KOPT-K1 (cell line): Measurements from ENCODE around the gene PER3.

Source experiments
- H3K27ac ChIP-seq: fragments of 200-600 bp; sonication (generic); 2 replicates; pipeline ENCODE4 v1.5.1; 2016; ENCODE audit warnings: antibody characterized with exemption, mild to moderate bottlenecking, low read depth, low read length; ENCODE audit not compliant: poor library complexity, severe bottlenecking
- H3K36me3 ChIP-seq: fragments of 200-600 bp; sonication (generic); 2 replicates; pipeline ENCODE4 v1.5.1; 2017; ENCODE audit warnings: antibody characterized with exemption, mild to moderate bottlenecking, low read length, moderate library complexity; ENCODE audit not compliant: insufficient read depth
- H3K9me3 ChIP-seq: fragments of 200-600 bp; sonication (generic); 2 replicates; pipeline ENCODE4 v1.5.1; 2017; ENCODE audit warnings: antibody characterized with exemption, low read length, mild to moderate bottlenecking; ENCODE audit not compliant: insufficient read depth, poor library complexity, severe bottlenecking

The PER3 gene

DNA sequence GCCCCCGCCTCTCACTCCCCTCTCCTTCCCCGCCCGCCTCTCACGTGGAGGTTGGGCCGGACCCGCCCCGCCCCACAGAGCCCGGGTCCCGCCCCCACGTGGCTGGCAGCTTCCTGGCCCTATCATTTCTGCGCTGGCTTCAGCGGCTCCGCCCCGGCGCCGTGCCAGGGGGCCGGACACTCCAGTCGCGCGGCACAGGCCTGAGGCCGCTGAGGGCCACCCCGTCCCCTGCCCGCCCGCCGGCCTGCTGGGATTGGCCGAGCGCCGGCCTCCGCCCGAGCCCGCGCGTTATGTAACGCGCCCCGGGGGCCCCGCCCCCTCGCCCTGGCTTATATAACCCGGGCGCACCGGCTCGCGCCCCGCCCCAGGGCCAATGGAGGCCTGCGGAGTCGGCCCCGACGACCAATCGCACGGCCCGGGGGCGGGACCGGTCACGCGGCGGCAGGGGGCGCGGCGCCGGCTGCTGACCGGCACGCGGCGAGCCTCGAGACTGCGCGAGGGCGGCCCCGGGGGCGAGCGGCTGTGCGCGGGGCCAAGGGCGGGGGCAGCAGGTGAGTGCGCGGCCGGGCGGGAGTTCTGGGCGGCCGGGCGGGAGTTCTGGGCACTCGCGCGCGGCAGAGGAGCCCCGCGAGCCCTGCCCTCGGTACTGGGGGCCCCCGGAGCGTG is at the start of gene PER3:
PER3 (plus strand) TSS at position 466 of the 666 bp plus-strand sequence. CDS start 587 bp downstream, outside the sequence.
- Histone ChIP-seq H3K27ac (no peak within 1 kb of the TSS), H3K9me3 (no peaks in the 10 kb centered on the region), H3K36me3 (peaks cover 25% of the 10 kb centered on the region)

GRCh38 chr1:7738044-7738443 is 46.0 kb upstream of the PER3 start:
- H3K36me3 ChIP-seq: no peaks in the 10 kb centered on the region
- H3K27ac ChIP-seq: no peak overlapping the region
- no peaks in the 10 kb centered on the region for H3K9me3 ChIP-seq

DNA sequence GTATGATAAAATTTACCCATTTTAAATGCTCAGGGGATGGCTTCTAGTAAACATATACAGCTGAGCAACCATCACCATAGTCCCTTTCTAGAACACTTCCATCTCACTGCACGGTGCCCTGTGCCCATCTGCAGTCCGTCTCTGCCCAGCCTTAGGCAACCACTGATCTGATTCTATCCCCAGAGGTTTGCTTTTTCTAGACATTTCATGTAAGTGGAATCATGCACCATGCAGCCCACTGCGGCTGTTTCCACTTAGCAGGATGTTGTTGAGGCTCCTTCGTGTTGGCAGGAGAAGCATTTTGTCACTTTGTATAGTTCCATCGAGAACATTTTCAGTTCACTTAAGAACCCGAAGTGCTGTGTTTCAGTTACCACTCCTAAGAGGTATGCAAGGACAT is 40.7 kb upstream of the PER3 start:
- Histone ChIP-seq H3K27ac (no peak overlapping the region), H3K9me3 (no peaks in the 10 kb centered on the region), H3K36me3 (no peaks in the 10 kb centered on the region)

- no peaks in the 10 kb centered on the region for H3K36me3 ChIP-seq
- H3K27ac ChIP-seq: no peak overlapping the region
- no peaks in the 10 kb centered on the region for H3K9me3 ChIP-seq
Observed at GRCh38 chr1:7744882-7745281, 39.2 kb upstream of the PER3 start.

- H3K36me3 ChIP-seq: no peaks in the 10 kb centered on the region
- no peaks in the 10 kb centered on the region for H3K9me3 ChIP-seq
- no peak overlapping the region for H3K27ac ChIP-seq
Observed at GRCh38 chr1:7745783-7746182, 38.3 kb upstream of the PER3 start.

- H3K36me3 ChIP-seq: no peaks in the 10 kb centered on the region
Observed at GRCh38 chr1:7747605-7748004, 36.5 kb upstream of the PER3 start.

GRCh38 chr1:7749126-7749525 is 35.0 kb upstream of the PER3 start:
- Histone ChIP-seq H3K9me3 (no peaks in the 10 kb centered on the region), H3K27ac (no peak overlapping the region), H3K36me3 (no peaks in the 10 kb centered on the region)

More at GRCh38 chr1:7747605-7748004, 36.5 kb upstream of the PER3 start:
- Histone ChIP-seq H3K27ac (no peak overlapping the region), H3K9me3 (no peaks in the 10 kb centered on the region)

DNA sequence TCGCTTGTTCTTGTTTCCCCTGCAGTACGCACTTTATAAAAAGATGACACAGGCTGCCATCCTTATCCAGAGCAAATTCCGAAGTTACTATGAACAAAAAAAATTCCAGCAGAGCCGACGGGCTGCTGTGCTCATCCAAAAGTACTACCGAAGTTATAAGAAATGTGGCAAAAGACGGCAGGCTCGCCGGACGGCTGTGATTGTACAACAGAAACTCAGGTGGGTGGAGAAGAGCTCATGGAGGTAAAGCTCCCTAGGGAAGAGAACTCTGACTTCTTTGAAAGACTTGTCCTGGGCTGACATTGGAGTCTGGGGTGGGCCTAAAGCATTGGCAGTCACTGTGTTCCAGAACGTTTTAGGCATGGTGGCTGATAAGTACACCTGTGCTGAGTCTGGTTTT is 32.9 kb upstream of the PER3 start:
- no peaks in the 10 kb centered on the region for H3K9me3 ChIP-seq
- H3K27ac ChIP-seq: no peak overlapping the region
- H3K36me3 ChIP-seq: no peaks in the 10 kb centered on the region

- no peaks in the 10 kb centered on the region for H3K36me3 ChIP-seq
- no peak overlapping the region for H3K27ac ChIP-seq
- H3K9me3 ChIP-seq: no peaks in the 10 kb centered on the region
Observed at GRCh38 chr1:7752512-7753417, 31.3 kb upstream of the PER3 start.

DNA sequence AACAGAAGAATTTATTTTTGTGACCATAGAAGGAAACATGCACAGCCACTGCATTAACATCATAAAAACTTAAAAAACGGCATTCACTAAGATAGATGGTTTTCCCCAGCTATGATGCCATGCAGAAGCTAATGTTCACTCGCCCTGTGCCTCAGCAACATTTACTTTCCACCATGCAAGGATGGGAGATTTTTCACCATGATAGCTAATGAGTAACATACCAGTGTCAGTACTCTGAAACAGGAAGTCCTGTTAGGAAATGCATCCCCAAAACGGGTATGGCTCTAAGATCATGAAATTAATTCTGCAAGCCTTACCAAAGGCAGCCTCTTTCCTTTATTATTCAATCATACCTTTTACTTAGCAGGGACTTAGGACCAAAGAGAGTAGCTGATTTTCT is 30.4 kb upstream of the PER3 start:
- Histone ChIP-seq H3K27ac (no peak overlapping the region), H3K9me3 (no peaks in the 10 kb centered on the region), H3K36me3 (no peaks in the 10 kb centered on the region)

DNA sequence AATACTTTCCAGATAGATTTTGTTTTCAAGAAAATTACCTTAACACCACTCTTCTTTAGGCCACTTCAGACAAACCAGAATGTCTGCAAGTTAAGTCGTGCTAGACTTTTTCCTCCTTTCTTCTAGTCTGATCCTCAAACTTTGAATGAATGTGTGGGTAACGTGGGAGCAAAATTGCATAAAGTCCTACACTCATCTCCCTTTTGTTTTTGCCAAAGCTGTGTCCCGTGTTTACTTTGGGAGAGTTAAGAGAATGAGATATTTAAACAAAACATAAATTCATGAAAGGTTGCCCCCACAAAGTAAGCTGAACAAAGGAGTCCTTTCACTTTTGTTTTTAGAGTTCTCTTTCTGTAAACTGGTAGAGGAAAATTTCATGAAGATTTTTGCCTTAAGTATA is 29.9 kb upstream of the PER3 start:
- Histone ChIP-seq H3K27ac (no peak overlapping the region), H3K36me3 (no peaks in the 10 kb centered on the region), H3K9me3 (no peaks in the 10 kb centered on the region)

- H3K9me3 ChIP-seq: no peaks in the 10 kb centered on the region
Observed at GRCh38 chr1:7755448-7755847, 28.6 kb upstream of the PER3 start.

DNA sequence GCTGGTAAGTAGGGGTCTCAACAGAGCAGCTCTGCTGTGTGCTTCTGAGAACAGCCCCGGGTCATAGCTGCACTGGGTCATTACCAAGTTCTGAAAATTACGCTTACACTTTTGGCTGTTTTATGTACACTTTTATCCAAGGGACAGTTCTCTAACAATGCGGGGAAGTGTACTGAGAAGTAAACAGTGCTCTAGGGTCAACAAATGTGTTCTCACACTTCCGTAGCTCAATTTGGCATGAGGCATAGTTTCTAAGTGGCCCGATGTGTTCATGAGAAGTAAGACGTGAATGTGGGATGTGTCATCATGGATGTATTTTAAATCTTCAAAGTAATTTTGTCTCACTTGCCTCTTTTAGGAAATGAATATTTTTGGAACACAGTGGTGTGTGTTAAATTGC is 23.8 kb upstream of the PER3 start:
- Histone ChIP-seq H3K27ac (no peak overlapping the region), H3K36me3 (no peaks in the 10 kb centered on the region), H3K9me3 (no peaks in the 10 kb centered on the region)

More at GRCh38 chr1:7755448-7755847, 28.6 kb upstream of the PER3 start:
- no peaks in the 10 kb centered on the region for H3K36me3 ChIP-seq
- no peak overlapping the region for H3K27ac ChIP-seq

- Histone ChIP-seq H3K36me3 (no peaks in the 10 kb centered on the region), H3K9me3 (no peaks in the 10 kb centered on the region), H3K27ac (no peak overlapping the region)
Observed at GRCh38 chr1:7761103-7761502, 23.0 kb upstream of the PER3 start.

DNA sequence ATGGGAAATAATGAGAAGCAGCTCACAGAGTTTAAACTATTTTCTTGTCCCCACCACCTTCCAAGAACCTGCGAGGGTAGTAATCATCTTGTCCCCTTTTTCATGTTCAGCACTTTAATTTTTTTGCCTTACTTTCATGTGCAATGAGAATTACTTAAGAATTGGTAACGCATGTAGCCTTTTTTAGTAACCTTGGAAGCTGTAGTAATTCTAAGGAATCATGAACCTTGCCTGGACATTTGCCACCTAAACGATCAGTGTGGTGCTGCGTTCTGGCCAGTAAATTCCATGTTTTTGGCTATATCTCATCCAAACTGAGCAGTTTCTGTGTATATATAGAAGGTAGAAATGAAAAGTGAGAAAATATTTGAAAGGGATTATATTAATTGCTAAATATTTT is 16.9 kb upstream of the PER3 start:
- Histone ChIP-seq H3K36me3 (no peaks in the 10 kb centered on the region), H3K27ac (no peak overlapping the region), H3K9me3 (no peaks in the 10 kb centered on the region)
